ENCODE data around the gene FGF12.

FGF12 gene

DNA sequence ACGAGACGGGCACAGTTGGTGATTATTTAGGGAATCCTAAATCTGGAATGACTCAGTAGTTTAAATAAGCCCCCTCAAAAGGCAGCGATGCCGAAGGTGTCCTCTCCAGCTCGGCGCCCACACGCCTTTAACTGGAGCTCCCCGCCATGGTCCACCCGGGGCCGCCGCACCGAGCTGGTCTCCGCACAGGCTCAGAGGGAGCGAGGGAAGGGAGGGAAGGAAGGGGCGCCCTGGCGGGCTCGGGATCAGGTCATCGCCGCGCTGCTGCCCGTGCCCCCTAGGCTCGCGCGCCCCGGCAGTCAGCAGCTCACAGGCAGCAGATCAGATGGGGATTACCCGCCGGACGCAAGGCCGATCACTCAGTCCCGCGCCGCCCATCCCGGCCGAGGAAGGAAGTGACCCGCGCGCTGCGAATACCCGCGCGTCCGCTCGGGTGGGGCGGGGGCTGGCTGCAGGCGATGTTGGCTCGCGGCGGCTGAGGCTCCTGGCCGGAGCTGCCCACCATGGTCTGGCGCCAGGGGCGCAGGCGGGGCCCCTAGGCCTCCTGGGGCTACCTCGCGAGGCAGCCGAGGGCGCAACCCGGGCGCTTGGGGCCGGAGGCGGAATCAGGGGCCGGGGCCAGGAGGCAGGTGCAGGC, 318.0 kb downstream of the FGF12 start:
- DNase-seq, result peak; percentile 83

DNA sequence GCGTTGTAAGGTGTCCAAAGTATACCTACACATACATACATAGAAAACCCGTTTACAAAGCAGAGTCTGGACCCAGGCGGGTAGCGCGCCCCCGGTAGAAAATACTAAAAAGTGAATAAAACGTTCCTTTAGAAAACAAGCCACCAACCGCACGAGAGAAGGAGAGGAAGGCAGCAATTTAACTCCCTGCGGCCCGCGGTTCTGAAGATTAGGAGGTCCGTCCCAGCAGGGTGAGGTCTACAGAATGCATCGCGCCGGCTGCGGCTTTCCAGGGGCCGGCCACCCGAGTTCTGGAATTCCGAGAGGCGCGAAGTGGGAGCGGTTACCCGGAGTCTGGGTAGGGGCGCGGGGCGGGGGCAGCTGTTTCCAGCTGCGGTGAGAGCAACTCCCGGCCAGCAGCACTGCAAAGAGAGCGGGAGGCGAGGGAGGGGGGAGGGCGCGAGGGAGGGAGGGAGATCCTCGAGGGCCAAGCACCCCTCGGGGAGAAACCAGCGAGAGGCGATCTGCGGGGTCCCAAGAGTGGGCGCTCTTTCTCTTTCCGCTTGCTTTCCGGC, 318.6 kb downstream of the FGF12 start:
- DNase-seq, result peak; percentile 74

GRCh38 chr3:192408007-192408646, 319.2 kb downstream of the FGF12 start:
- peak; percentile 85 for DNase-seq

GRCh38 chr3:192399767-192400166, 327.6 kb downstream of the FGF12 start:
- no peak for DNase-seq

DNA sequence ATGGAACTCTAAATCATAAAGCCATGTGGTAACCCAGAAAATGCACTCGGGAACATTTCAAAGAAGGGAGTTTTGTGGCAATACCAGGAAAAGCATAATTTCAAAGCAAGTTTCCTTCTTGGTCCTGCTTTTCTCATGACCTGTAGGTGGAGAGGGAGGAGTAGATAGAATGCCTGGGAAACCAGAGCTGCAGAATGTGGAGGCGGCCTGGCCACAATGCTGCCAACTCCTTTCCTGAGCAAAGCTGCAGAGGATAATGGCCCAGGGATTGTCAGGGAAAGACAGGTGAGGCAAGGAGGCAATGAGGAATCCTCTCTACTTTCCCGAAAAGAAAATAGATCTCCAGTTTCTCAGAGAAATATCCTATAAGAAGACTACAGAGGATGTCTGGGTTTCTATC, 330.3 kb downstream of the FGF12 start:
- DNase-seq, result no peak

DNA sequence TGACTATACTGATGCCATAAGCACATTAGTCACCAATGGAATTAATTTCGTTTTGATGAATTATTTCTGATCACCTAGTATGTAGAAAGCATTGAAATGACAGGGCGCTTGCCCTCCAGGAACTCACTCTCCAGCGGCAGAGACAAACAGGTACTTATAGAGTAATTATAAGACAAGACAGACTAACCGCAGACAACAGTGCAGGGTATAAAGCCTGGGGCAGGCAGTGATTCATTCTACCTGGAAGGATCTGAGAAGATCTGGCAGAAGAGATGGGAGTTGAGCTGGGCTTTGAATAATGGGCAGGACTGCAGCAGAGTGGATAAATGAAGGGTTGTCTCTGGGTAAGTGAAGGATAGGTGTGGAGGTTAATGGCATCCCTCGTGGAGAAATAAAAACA, 331.8 kb downstream of the FGF12 start:
- peak; percentile 93 for DNase-seq

- no peak for DNase-seq
These were observed 334.4 kb downstream of the FGF12 start for GRCh38 chr3:192392986-192393385.

DNA sequence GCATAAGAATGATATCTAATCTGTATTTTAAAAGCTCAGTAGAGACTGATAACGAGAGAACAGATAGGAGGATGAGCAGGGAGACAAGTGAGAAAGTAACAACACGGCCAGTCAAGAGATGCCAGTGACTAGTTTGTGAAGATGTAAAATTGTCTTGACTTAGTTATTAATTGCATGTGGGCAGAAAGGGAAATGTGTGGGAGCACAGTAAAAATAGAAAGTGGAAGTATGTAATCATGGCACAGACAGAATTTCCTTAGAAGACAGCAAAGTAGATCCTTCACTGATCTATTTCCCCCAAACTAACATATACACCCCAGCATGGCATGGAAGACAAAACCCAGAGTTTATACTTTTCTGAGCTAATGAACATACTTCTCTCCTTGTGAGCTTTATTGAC, 344.5 kb downstream of the FGF12 start:
- DNase-seq, result no peak

DNA sequence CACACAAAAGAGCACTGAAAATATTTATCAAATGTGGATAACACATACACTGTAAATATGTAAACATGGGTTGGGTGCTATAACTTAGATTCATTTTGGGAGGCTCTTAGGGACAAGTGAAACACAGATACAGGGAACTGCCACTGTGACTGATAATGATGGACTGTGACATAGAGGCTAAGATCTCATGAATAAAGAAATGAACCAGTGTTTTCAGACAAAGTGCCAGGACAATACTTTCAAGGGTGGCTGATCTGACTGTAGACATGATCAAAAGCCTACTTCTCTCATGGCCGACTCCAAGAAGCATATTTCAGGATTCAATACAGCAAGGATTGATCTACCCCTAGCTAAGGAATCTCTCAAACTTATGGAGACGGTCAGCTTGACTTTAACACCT, 353.8 kb downstream of the FGF12 start:
- DNase-seq, result no peak

DNA sequence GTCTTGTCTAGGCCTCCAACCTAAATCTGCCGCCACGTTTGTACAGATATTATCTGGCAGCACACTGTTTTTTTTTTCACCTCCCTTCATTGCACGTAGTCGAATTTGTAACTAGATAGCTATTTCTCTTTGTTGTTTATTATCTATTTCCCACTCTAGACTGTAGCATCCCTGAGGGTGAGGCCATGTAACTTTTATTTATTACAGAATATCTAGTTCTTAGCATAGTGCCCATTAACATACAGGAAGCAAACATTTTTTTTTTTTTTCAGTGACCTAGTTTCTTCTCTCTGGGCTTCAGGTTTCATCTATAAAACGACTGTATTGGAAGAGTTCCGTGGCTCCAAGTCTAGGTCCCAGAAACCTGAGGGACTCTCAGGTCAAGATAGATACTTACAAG, 354.3 kb downstream of the FGF12 start:
- no peak for DNase-seq

GRCh38 chr3:192372616-192373015, 354.7 kb downstream of the FGF12 start:
- no peak for DNase-seq

GRCh38 chr3:192371870-192372400, 355.4 kb downstream of the FGF12 start:
- no peak for DNase-seq

GRCh38 chr3:192367616-192368015, 359.7 kb downstream of the FGF12 start:
- no peak for DNase-seq

DNA sequence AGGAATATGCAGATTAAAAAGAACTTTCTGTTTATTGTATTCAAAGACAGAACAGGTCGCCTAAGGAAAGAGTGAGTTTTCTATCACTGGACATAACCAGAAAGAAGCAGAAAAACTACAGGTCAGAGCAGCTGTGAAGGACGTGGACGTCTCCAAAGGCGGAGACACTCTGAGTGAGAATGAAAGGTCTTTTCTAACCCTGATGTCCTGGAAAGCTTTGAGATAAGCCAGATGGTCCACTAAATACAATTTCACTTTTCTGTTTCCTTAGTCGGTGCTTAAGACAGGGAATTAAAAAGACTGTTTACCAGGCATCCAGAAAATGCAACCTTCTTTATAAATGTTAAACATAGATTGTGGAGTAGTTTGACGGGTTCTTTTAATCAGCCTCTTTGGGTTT, 360.4 kb downstream of the FGF12 start:
- DNase-seq, result no peak

GRCh38 chr3:192365571-192365970, 361.8 kb downstream of the FGF12 start:
- no peak for DNase-seq

DNA sequence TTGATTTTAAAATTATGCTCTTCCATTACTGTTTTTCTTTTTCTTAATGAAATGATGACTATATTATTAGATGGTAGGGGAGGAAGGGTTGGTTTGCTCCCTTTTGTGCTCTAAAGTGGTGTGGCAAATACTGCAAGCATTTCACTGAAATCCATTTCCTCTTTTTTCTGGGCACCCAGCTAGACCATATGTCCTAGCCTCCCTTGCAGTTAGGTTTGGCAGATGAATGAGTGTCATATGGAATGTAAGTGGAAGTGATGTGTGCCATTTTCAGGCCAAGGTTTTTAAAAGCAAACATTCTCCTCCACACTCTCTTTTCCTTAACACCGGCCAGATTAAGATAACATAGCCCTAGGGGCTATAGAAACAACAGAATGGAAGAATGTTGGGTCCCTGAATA, 363.0 kb downstream of the FGF12 start:
- no peak for DNase-seq

DNA sequence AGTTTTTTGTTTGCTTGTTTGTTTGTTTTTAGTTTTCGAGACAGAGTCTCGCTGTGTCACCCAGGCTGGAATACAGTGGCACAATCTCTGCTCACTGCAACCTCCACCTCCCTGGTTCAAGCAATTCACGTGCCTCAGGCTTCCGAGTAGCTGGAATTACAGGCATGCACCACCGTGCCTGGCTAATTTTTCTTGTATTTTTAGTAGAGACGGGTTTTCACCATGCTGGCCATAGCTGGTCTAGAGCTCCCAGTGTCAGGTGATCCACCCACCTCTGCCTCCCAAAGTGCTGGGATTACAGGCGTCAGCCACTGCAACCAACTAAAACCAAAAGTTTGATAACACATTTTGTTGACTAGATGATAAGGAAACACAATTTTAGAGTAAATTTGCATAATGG, 372.7 kb downstream of the FGF12 start:
- peak; percentile 72 for DNase-seq

GRCh38 chr3:192352142-192352541, 375.2 kb downstream of the FGF12 start:
- no peak for DNase-seq

GRCh38 chr3:192351441-192351840, 375.9 kb downstream of the FGF12 start:
- no peak for DNase-seq

GRCh38 chr3:192340031-192340430, 387.3 kb downstream of the FGF12 start:
- DNase-seq, result no peak

DNA sequence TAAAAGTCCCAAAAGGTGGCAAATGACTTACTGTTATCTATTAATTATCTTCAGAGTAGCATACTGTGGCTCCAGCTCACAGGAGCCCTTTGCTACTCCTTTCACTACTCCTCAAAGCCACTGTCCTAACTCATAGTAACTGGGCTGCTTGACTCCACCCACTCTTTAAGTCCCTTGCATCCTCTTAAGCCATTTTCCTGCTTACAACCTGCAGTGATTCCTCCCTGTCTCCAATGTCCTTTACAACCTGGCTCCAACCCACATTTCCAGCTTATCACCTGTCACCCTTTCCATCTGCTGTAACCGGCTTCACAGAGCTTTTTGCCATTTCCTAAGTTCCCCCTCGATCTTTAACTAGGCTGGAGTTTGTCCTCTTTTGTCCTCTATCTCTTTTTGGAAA, 388.1 kb downstream of the FGF12 start:
- no peak for DNase-seq

GRCh38 chr3:192336286-192336685, 391.1 kb downstream of the FGF12 start:
- no peak for DNase-seq

DNA sequence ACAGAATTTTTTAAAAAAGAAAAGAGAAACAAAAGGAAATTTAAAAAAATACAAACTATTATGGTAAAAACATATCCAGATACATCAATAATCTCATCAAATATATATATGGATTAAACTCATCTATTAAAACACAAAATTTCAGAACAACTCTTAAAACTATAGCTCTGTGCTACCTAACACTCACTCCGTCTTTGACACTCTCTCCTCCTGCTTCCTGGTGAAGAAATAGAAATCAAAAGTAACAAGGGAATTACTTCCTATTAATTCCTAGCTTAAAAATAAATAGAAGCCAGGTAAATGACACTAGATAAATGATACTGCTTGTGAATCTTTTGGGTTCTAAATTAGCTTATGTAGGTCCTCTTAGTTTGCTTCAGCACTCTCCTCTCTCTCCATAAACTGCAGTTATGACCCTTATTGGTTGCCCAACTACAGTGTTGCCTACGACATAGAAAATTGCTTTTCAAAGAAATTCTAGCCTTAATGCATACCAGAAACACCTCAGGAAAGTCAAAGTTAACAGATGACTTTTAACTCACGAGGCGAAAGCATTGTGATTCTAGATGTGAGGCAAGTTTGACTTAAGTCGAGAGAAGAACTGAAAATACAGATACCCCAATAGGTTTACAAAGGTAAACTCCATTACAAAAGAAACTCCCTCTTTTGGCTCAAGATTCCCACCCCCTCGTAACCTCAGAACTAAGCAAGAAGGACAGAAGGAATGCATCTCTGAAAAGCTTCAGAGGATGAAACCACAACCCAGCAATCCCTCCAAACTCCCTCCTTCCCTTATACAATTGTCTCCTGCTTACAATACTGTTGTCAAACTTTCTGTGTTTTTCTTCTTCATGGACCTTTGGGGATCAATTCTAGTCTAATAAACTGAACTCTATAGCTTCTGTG, 394.7 kb downstream of the FGF12 start:
- DNase-seq, result no peak
